HFFc6 (cell line): ENCODE measurements around the gene TMEM184A. TPM values are rescaled to one million over a fixed set of nuclear protein-coding genes. Genes with fewer than 3 reads are reported as not detected.

Source experiments
- DNase-seq: peaks from one replicate; pipeline ENCODE4 v3.0.0-alpha.2; 2018
- H3K27ac Mint-ChIP-seq: 2 replicates; pipeline ENCODE4 v1.8.0; 2020; ENCODE audit warnings: mild to moderate bottlenecking, mixed read lengths
- H3K27me3 Mint-ChIP-seq: 2 replicates; pipeline ENCODE4 v1.8.0; 2021; ENCODE audit warnings: mild to moderate bottlenecking, moderate library complexity, mixed read lengths; ENCODE audit not compliant: insufficient read depth
- H3K36me3 Mint-ChIP-seq: 2 replicates; pipeline ENCODE4 v1.8.0; 2021; ENCODE audit warnings: low read depth, mixed read lengths
- H3K4me1 Mint-ChIP-seq: 2 replicates; pipeline ENCODE4 v1.8.0; 2020; ENCODE audit warnings: low read depth, mixed read lengths
- H3K4me3 Mint-ChIP-seq: 2 replicates; pipeline ENCODE4 v1.8.0; 2020; ENCODE audit warnings: mild to moderate bottlenecking, moderate library complexity, mixed read lengths
- H3K9me3 Mint-ChIP-seq: 2 replicates; pipeline ENCODE4 v1.8.0; 2020; ENCODE audit warnings: mild to moderate bottlenecking, mixed read lengths
- CTCF ChIP-seq: fragments of 200-600 bp; sonication (generic); IDR thresholded peaks from 2 replicates; pipeline ENCODE4 v1.5.0; 2021; ENCODE audit warnings: antibody characterized with exemption, mild to moderate bottlenecking
- total RNA-seq, 6 experiments: library from RNA; stranded (reverse); fragmentation: NEBNext Ultra II Directional; extraction: Animal tissue kit (Norgen Biotek cat#: 25700); gene quantifications; 2 replicates in 1 of 6; 3 replicates in 5 of 6; pipeline ENCODE4 v1.2.3, GENCODE V29; 2021

TMEM184A gene
- total RNA-seq, 6 experiments from 2014 or later = 0.79 to 2.0 (median 1.5) TPM

DNA sequence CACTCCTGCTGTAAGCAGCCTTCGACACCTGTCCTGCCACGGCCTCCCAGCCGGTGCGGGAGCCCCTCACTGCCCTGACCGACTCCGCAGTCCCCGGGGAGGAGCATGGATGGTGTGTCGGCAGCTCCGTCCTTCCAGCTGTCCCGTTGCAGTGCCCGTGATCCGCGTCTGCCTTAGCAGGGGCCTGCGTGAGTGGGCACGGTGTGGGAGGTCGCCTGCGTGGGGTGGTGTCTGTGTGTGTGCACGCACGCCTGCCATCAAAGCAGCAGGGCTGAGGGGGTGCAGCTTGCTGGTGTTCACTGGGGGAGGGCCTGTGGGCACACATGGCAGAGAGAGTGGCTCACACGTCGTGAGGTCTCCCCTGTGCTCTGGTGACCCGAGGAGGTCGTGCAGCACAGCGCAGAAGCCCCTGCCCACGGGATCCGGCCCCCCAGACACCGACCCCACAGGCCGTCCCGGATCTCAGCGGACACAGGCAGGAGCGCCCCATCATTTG lies 15.2 kb downstream of the TMEM184A start:
- peaks cover 4% of the 10 kb centered on the region; the same call in 1 of the 2 replicates for H3K9me3 Mint-ChIP-seq
- H3K4me3 Mint-ChIP-seq = 0 out of 2 replicates have a peak overlapping the region, but pooled peaks have one; percentile 49
- H3K36me3 Mint-ChIP-seq = peaks cover 5% of the 10 kb centered on the region; the same call in 1 of the 2 replicates
- no peak for TF ChIP-seq CTCF
- H3K4me1 Mint-ChIP-seq = peaks cover 15% of the 10 kb centered on the region
- no peak for DNase-seq
- no peak overlapping the region for H3K27ac Mint-ChIP-seq
- peaks cover 36% of the 10 kb centered on the region for H3K27me3 Mint-ChIP-seq

DNA sequence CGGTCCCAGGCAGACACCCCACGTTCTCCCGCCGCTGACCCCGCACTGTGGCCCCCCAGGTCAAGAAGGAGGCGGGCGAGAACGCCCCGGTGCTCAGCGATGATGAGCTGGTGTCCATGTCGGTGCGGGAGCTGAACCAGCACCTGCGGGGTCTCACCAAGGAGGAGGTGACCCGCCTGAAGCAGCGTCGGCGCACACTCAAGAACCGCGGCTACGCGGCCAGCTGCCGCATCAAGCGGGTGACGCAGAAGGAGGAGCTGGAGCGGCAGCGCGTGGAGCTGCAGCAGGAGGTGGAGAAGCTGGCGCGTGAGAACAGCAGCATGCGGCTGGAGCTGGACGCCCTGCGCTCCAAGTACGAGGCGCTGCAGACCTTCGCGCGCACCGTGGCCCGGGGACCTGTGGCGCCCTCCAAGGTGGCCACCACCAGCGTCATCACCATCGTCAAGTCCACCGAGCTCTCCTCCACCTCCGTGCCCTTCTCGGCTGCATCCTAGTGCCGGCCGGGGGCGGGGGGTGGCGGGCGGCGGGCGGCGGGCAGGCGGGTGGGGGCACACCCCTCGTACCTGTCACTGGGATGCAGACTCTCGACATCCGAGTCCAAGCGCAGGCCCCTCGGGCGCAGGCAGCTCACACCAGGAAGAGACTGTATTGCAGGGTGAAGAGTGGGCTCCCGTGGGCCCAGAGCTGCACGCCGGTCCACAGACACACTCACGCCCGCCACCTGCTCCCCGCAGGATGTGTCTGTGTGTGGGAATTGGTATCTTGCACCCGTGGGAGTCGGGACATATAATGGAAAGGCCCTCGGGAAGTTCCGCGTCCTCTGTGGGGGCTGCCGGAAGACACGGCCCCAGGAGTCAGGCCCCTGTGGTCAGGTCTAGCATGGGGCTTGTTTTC lies 15.9 kb downstream of the TMEM184A start:
- H3K4me3 Mint-ChIP-seq = no peak overlapping the region
- H3K27me3 Mint-ChIP-seq = peaks cover 32% of the 10 kb centered on the region
- peaks cover 4% of the 10 kb centered on the region; the same call in 1 of the 2 replicates for H3K9me3 Mint-ChIP-seq
- no peak for TF ChIP-seq CTCF
- H3K36me3 Mint-ChIP-seq = peaks cover 5% of the 10 kb centered on the region; the same call in 1 of the 2 replicates
- no peak for DNase-seq
- peaks cover 15% of the 10 kb centered on the region for H3K4me1 Mint-ChIP-seq
- H3K27ac Mint-ChIP-seq = no peak overlapping the region

DNA sequence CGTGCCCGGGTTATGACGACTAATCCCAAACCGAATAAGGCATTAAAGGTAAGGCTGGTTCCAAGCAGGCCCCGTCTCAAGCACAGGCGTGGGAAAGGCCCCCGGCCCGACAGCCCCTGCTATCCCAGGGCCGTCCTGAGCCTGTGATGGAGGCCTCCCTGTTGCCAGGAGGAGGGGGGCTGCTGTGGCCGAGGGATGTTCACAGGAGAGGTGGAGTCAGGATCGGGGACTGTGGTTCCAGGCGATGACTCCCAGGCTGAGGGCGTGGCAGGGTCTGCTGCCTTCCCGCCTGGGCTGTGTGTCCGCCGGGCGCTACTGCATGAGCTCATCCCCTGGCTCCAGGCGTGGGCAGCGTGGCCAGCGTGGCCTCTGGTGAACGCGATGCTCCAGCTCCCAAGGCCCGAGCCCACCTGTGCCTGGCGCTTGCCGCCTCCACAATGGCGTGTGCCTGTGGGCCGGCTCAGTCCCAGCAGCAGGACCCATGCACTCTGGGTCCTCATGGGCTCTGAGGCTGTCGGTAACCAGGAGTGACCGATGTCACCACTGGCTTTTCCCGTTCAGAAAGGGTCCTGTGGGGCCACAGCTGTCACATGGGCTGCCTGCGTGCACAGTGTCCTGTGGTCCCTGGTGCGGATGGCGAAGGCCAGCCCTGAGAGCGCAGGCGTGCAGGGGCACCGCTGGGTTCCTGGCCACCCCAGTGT lies 16.7 kb downstream of the TMEM184A start:
- Mint-ChIP-seq H3K4me3 (peak overlapping the region; percentile 52), H3K36me3 (peaks cover 5% of the 10 kb centered on the region; the same call in 1 of the 2 replicates), H3K27me3 (peaks cover 26% of the 10 kb centered on the region), H3K9me3 (peaks cover 4% of the 10 kb centered on the region; the same call in 1 of the 2 replicates), H3K4me1 (peaks cover 20% of the 10 kb centered on the region), H3K27ac (peak overlapping the region; percentile 67)
- no peak for DNase-seq
- no peak for TF ChIP-seq CTCF

- H3K4me1 Mint-ChIP-seq = peaks cover 27% of the 10 kb centered on the region
- H3K9me3 Mint-ChIP-seq = peaks cover 4% of the 10 kb centered on the region; the same call in 1 of the 2 replicates
- H3K27me3 Mint-ChIP-seq = peaks cover 26% of the 10 kb centered on the region
- peaks cover 5% of the 10 kb centered on the region; the same call in 1 of the 2 replicates for H3K36me3 Mint-ChIP-seq
- no peak for TF ChIP-seq CTCF
- H3K4me3 Mint-ChIP-seq = peak overlapping the region; percentile 53
- DNase-seq = no peak
- peak overlapping the region; percentile 67 for H3K27ac Mint-ChIP-seq
Observed at GRCh38 chr7:1538544-1539180, 17.3 kb downstream of the TMEM184A start.
